KOPT-K1 (cell line): ENCODE measurements around the gene SEC16B.

Source experiments
- H3K27ac ChIP-seq: fragments of 200-600 bp; sonication (generic); 2 replicates; pipeline ENCODE4 v1.5.1; 2016; ENCODE audit warnings: antibody characterized with exemption, mild to moderate bottlenecking, low read depth, low read length; ENCODE audit not compliant: poor library complexity, severe bottlenecking
- H3K36me3 ChIP-seq: fragments of 200-600 bp; sonication (generic); 2 replicates; pipeline ENCODE4 v1.5.1; 2017; ENCODE audit warnings: antibody characterized with exemption, mild to moderate bottlenecking, low read length, moderate library complexity; ENCODE audit not compliant: insufficient read depth
- H3K9me3 ChIP-seq: fragments of 200-600 bp; sonication (generic); 2 replicates; pipeline ENCODE4 v1.5.1; 2017; ENCODE audit warnings: antibody characterized with exemption, low read length, mild to moderate bottlenecking; ENCODE audit not compliant: insufficient read depth, poor library complexity, severe bottlenecking

The SEC16B gene

GRCh38 chr1:177914603-177915002 lies 55.3 kb downstream of the SEC16B start:
- no peaks in the 10 kb centered on the region for H3K9me3 ChIP-seq
- H3K27ac ChIP-seq: no peak overlapping the region

GRCh38 chr1:177913762-177914540 lies 55.9 kb downstream of the SEC16B start:
- Histone ChIP-seq H3K27ac (no peak overlapping the region), H3K36me3 (no peaks in the 10 kb centered on the region), H3K9me3 (no peaks in the 10 kb centered on the region)

More at GRCh38 chr1:177914603-177915002, 55.3 kb downstream of the SEC16B start:
- no peaks in the 10 kb centered on the region for H3K36me3 ChIP-seq

DNA sequence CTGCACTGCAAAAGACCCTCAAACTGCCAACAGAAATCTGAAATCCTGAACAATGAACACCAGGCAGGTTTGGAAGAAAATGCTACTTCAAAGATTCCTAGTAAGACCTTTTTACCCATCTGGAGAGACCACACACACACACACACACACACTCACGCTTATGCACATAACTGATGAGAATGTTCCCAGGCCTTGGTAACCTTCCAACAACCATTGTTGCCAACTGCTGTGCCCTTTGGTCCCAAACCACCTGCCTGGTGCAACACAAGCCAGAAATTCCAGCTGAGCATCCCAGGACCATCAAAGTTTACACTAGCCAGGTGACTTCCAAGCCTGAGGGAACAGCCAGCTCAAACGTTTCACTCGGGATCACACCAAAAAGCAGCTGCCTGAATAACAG lies 56.9 kb downstream of the SEC16B start:
- H3K27ac ChIP-seq: no peak overlapping the region
- H3K9me3 ChIP-seq: no peaks in the 10 kb centered on the region
- H3K36me3 ChIP-seq: no peaks in the 10 kb centered on the region

DNA sequence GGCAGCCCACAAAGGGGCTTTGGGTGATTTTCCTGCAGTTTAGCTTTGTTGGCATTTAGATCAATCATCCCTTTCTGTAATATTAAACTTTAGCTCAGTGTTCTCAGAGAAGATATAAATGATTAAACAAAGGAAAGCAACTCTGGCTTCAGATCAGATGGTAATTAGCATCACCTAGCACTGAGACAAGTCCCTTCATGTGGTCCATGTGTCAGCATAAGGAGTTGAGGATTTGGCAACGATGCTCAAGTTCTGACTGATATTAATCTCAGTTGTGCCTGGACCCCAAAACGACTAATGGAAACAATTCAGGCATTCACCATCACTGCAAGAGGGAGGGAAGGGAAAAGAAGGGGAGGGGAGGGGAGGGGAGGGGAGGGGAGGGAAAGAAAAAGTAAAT lies 60.4 kb downstream of the SEC16B start:
- Histone ChIP-seq H3K36me3 (no peaks in the 10 kb centered on the region), H3K9me3 (no peaks in the 10 kb centered on the region), H3K27ac (no peak overlapping the region)

DNA sequence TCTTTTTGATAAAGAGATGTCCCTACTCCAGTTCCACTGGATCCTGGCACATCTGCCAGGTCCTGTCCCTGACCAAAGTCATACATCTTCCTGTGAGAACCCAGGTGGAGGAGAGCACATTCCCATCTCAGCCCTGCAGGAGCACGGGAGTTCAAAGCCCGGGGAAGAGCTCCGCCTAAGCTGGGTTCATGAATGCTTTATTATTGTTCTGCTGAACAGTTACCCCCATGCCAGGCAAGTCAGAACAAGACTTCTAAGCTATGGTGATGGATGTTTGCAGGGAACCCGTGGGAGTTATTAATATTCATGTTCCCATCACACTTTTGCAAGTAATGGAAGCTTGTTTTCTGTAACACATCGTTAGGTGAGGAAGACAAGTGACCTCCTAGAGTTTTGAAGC lies 62.9 kb downstream of the SEC16B start:
- no peaks in the 10 kb centered on the region for H3K9me3 ChIP-seq
- no peaks in the 10 kb centered on the region for H3K36me3 ChIP-seq
- H3K27ac ChIP-seq: no peak overlapping the region

DNA sequence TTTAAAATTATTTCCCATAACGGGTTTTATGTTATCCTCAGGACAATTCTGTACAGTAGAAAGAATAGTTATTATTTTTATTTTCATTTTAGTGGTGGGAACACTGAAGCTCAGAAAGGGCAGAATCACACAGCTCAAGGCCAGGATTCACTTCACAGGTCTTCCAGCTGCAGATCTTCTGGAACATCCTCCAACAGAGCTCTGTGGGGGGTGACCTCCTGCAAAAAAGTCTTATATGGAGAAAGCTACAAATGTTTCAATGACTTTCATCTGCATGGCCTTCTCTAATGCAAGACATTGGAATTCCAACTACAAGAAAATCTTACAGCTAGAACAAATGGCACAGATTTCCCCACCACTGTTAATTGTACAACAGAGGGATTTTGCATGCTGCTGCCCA lies 64.2 kb downstream of the SEC16B start:
- H3K9me3 ChIP-seq: no peaks in the 10 kb centered on the region
- H3K27ac ChIP-seq: no peak overlapping the region
- H3K36me3 ChIP-seq: no peaks in the 10 kb centered on the region

DNA sequence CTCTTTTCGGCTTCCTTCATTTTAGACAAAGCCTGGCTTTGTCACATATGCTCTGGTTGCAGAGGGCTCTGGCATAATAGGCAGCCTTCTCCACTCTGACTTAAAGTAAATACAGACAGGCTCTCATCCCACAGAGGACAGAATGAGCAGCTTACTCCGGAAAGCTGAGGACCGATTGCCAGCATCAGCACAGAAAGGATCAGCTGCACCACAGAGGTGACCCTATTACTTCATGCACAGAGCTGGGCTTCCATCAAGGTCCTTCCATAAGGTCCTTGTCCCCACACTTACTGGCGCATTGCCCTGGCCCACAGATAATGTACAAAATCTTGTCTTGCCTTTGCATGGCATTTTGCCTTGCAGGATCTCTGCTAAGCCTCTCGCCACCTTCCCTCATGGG lies 67.6 kb downstream of the SEC16B start:
- H3K36me3 ChIP-seq: no peaks in the 10 kb centered on the region
- no peaks in the 10 kb centered on the region for H3K9me3 ChIP-seq
- H3K27ac ChIP-seq: no peak overlapping the region

GRCh38 chr1:177897998-177898654 lies 71.7 kb downstream of the SEC16B start:
- Histone ChIP-seq H3K36me3 (no peaks in the 10 kb centered on the region), H3K9me3 (no peaks in the 10 kb centered on the region), H3K27ac (no peak overlapping the region)

DNA sequence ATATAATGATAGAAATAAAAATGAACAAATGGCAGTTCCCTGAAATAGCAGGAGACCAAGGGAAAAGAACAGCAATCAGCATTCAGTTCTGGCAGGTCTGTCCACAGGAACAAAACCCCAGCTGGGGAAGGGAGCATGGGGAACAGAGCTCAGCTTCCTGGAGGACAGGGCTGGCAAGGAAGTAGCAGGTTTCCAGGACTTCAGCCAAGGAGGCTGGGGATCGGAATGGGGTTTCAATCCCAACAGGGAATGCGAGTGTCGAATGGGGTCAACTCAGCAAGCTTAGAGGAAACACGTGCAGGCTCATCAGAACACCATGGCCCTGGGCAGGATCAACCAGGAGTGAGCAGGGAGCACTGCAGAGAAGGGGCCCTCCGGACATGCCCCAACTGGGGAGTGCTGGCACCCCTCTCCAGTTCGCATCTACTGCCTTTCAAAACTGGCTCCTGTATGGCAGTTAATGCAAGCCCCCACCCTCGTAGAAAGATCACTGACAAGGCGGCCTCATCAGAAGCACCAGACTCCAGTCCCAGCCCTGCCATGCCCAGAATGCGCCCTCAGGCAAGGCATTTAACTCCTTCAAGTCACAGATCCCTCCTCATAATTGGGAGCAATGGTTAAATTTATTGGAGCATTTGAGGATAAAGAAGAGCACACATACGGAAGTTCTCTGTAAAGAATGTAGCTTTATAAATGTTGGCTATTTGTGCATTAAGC lies 72.4 kb downstream of the SEC16B start:
- Histone ChIP-seq H3K36me3 (no peaks in the 10 kb centered on the region), H3K27ac (no peak overlapping the region), H3K9me3 (peaks cover under 1% of the 10 kb centered on the region)
